GM03348 (cell line): ENCODE results near the gene ELOVL3.

ENCODE experiments used
- DNase-seq: peaks from one replicate; pipeline ENCODE4 v3.0.0; 2012; ENCODE audit warnings: low spot score

The ELOVL3 gene

GRCh38 chr10:102254426-102254825, 28.3 kb downstream of the ELOVL3 start:
- no peak for DNase-seq

GRCh38 chr10:102255404-102255803, 29.3 kb downstream of the ELOVL3 start:
- DNase-seq: no peak

- no peak for DNase-seq
Measured at GRCh38 chr10:102261196-102261595, 35.1 kb downstream of the ELOVL3 start.

- DNase-seq: no peak
Measured at GRCh38 chr10:102261842-102262241, 35.7 kb downstream of the ELOVL3 start.

- no peak for DNase-seq
Measured at GRCh38 chr10:102262744-102263370, 36.8 kb downstream of the ELOVL3 start.

- DNase-seq: no peak
Measured at GRCh38 chr10:102264371-102264770, 38.3 kb downstream of the ELOVL3 start.

- no peak for DNase-seq
Measured at GRCh38 chr10:102266670-102267069, 40.6 kb downstream of the ELOVL3 start.

- DNase-seq: peak; percentile 50
Measured at GRCh38 chr10:102267748-102268147, 41.6 kb downstream of the ELOVL3 start.

- DNase-seq: peak; percentile 26
Measured at GRCh38 chr10:102268375-102268888, 42.3 kb downstream of the ELOVL3 start.

- no peak for DNase-seq
Measured at GRCh38 chr10:102269017-102269416, 42.9 kb downstream of the ELOVL3 start.

- peak; percentile 11 for DNase-seq
Measured at GRCh38 chr10:102274062-102274461, 48.0 kb downstream of the ELOVL3 start.

- DNase-seq: no peak
Measured at GRCh38 chr10:102275343-102275742, 49.2 kb downstream of the ELOVL3 start.

- no peak for DNase-seq
Measured at GRCh38 chr10:102279104-102279503, 53.0 kb downstream of the ELOVL3 start.
